Activated B cell treated with CpG ODN at 0.5 μM for 24 hours (primary cell): ENCODE results near the gene RYR2. TPM values are rescaled to one million over a fixed set of nuclear protein-coding genes. Genes with fewer than 3 reads are reported as not detected.

Source experiments
- ATAC-seq: fragments of 200-7000 bp; cut with Tn5 transposase; one replicate; pipeline ENCODE4 v1.10.0; 2021; ENCODE audit warnings: low read depth, mild to moderate bottlenecking, moderate library complexity
- CTCF ChIA-PET: fragments of 350-600 bp; sonication (Branson Sonifier 250); formaldehyde crosslinking; loops from one replicate; lab custom pipeline; 2021; ENCODE audit warnings: antibody characterized with exemption; lab: Charles Lee
- POLR2A ChIA-PET: fragments of 350-600 bp; sonication (Branson Sonifier 250); formaldehyde crosslinking; loops from one replicate; lab custom pipeline; 2021; ENCODE audit warnings: antibody characterized with exemption; lab: Charles Lee
- DNase-seq: peaks from one replicate; pipeline ENCODE4 v3.0.0; 2022
- H3K27ac Mint-ChIP-seq: one replicate; pipeline ENCODE4 v1.8.0; 2020; ENCODE audit warnings: mixed read lengths
- H3K27me3 Mint-ChIP-seq: one replicate; pipeline ENCODE4 v1.8.0; 2021; ENCODE audit warnings: mixed read lengths
- H3K36me3 Mint-ChIP-seq: one replicate; pipeline ENCODE4 v1.8.0; 2021; ENCODE audit warnings: low read depth, mixed read lengths
- H3K4me1 Mint-ChIP-seq: one replicate; pipeline ENCODE4 v1.8.0; 2021; ENCODE audit warnings: mixed read lengths
- H3K4me3 Mint-ChIP-seq: one replicate; pipeline ENCODE4 v1.8.0; 2020; ENCODE audit warnings: mild to moderate bottlenecking, mixed read lengths
- H3K9me3 Mint-ChIP-seq: one replicate; pipeline ENCODE4 v1.8.0; 2020; ENCODE audit warnings: mixed read lengths
- intact Hi-C: fragments of 100-400 bp; cut with micrococcal nuclease; formaldehyde crosslinking; loops from one replicate; pipeline ENCODE4 v1.15.1; 2024
- total RNA-seq: library from RNA; stranded (reverse); gene quantifications from 2 replicates; pipeline ENCODE4 v1.2.3, GENCODE V29; 2022
- TF ChIP-seq, protein P1 (sequence below): fragments of 200-600 bp; IDR thresholded peaks from one replicate; pipeline ENCODE4 v1.8.0; 2022; ENCODE audit warnings: antibody characterized with exemption, mild to moderate bottlenecking

The RYR2 gene
- total RNA-seq, 1 donor from 2014 or later, result not detected

DNA sequence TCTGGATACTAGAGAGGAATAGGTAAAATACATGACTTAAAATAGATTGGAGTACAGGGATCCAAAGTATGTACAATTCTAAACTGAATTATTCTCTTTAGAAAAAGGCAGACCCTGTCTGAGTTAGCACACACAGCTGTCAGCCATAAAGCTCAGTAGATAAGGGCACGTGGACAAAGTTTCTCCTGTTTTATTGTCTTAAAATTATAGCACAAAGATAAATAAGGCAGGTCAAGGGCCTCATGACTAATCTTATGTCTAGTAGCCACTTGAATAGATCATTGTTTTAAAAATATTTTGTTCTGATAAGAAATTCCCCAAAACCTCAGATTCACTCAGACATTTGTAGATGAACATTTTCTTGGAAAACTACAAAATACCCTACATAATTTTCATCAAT lies 643.6 kb downstream of the RYR2 start:
- H3K4me3 Mint-ChIP-seq, result no peak overlapping the region
- CTCF ChIA-PET, result no interaction called here
- TF ChIP-seq, protein P1, sequence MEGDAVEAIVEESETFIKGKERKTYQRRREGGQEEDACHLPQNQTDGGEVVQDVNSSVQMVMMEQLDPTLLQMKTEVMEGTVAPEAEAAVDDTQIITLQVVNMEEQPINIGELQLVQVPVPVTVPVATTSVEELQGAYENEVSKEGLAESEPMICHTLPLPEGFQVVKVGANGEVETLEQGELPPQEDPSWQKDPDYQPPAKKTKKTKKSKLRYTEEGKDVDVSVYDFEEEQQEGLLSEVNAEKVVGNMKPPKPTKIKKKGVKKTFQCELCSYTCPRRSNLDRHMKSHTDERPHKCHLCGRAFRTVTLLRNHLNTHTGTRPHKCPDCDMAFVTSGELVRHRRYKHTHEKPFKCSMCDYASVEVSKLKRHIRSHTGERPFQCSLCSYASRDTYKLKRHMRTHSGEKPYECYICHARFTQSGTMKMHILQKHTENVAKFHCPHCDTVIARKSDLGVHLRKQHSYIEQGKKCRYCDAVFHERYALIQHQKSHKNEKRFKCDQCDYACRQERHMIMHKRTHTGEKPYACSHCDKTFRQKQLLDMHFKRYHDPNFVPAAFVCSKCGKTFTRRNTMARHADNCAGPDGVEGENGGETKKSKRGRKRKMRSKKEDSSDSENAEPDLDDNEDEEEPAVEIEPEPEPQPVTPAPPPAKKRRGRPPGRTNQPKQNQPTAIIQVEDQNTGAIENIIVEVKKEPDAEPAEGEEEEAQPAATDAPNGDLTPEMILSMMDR, result no peak
- no peaks in the 10 kb centered on the region for H3K9me3 Mint-ChIP-seq
- no peak for ATAC-seq
- no peaks in the 10 kb centered on the region for H3K4me1 Mint-ChIP-seq
- POLR2A ChIA-PET, result no interaction called here
- H3K27me3 Mint-ChIP-seq, result no peaks in the 10 kb centered on the region
- H3K36me3 Mint-ChIP-seq, result no peaks in the 10 kb centered on the region
- H3K27ac Mint-ChIP-seq, result no peak overlapping the region
- no peak for DNase-seq
- intact Hi-C loops, result no loop called here

DNA sequence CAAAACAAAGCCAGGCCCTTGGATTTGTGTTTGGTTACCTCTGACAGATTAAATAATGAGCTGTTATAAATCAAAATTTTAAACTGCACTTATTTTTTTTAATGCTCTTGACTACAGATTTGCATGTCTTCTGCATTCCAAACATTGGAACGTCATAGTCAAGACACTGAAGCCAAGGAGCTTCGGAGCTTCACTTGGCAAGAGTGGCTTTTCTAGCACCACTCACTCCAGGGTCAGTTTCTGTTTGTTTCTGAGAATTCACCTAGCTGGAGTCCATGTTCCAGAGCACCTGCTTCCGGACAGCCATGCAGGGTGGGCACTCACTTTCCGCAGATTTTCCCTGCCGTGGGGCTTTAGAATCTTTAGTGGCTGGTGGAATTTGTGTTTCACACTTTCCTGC lies 645.8 kb downstream of the RYR2 start:
- POLR2A ChIA-PET, result no interaction called here
- Mint-ChIP-seq H3K9me3 (no peaks in the 10 kb centered on the region), H3K4me1 (no peaks in the 10 kb centered on the region), H3K27ac (no peak overlapping the region), H3K36me3 (no peaks in the 10 kb centered on the region), H3K4me3 (no peak overlapping the region), H3K27me3 (no peaks in the 10 kb centered on the region)
- DNase-seq, result no peak
- TF ChIP-seq, protein P1, result no peak
- CTCF ChIA-PET, result no interaction called here
- no peak for ATAC-seq
- intact Hi-C loops, result no loop called here

DNA sequence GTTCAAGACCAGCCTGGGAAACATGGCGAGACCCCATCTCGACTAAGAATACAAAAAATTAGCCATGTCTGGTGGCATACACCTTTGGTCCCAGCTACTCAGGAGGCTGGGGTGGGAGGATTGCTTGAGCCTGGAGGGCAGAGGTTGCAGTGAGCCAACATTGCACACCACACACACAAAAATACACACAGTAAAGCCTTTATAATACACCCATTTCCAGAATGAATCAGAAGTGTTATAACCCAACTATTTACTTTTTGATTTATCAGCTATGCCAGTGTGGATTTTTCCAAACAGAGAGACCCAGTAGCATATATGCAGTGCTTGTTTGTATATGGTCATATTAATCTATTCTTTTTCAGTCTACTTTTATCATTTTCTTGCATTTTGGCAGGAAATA lies 648.7 kb downstream of the RYR2 start:
- DNase-seq, result no peak
- Mint-ChIP-seq H3K27me3 (no peaks in the 10 kb centered on the region), H3K36me3 (no peaks in the 10 kb centered on the region), H3K9me3 (no peaks in the 10 kb centered on the region), H3K27ac (no peak overlapping the region), H3K4me3 (no peak overlapping the region), H3K4me1 (no peaks in the 10 kb centered on the region)
- TF ChIP-seq, protein P1, result no peak
- no peak for ATAC-seq
- ChIA-PET POLR2A (no interaction called here), CTCF (interaction anchor here (0.6 kb wide), 1 partner anchor 24 kb away, joined by 3 read pairs; no protein-coding TSS in a partner anchor)
- intact Hi-C loops, result no loop called here

DNA sequence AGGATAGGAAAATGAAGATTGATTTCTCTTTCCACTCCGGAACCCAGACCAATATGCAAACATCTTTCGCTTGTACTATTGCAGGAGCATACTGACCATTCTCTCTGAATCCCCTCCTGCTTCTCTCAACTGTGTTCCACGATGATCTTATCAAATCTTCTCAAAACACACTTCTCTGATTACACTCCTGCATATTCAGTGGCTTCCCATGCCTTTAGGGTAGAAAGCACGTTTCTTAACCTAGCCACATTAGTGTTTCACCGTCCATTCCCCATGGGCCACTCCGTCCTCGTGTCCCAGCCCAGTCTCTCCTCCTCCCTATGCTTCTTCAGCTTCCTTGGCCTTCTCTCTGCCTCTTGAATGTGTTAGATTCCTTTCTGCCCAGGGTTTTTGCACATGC lies 650.3 kb downstream of the RYR2 start:
- H3K36me3 Mint-ChIP-seq, result no peaks in the 10 kb centered on the region
- H3K27ac Mint-ChIP-seq, result no peak overlapping the region
- POLR2A ChIA-PET, result no interaction called here
- no peaks in the 10 kb centered on the region for H3K27me3 Mint-ChIP-seq
- no peaks in the 10 kb centered on the region for H3K9me3 Mint-ChIP-seq
- intact Hi-C loops, result no loop called here
- no peak overlapping the region for H3K4me3 Mint-ChIP-seq
- TF ChIP-seq, protein P1, result no peak
- ATAC-seq (no peak), DNase-seq (no peak)
- CTCF ChIA-PET, result no interaction called here
- H3K4me1 Mint-ChIP-seq, result no peaks in the 10 kb centered on the region

DNA sequence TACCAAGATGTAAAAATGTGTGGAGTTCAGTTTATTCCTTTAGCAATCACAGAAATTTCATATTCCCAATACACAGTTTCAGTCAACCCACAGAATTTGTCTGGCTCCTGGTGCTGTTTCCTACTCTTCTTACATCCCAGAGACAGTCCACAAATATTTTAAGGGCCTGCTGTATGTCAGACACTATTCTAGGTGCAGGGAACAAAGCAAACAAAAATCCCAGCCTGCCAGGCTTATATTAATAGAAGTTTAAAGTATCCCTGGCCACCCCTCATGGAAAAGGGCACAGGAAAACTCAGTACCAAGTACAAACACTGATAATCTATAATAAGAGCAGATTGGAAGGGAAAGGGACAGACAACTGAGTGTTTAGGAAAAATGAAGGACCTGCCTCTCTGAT lies 653.9 kb downstream of the RYR2 start:
- no peak for DNase-seq

More for the DNA sequence above, 653.9 kb downstream of the RYR2 start:
- Mint-ChIP-seq H3K27me3 (no peaks in the 10 kb centered on the region), H3K27ac (no peak overlapping the region), H3K4me3 (no peak overlapping the region), H3K4me1 (no peaks in the 10 kb centered on the region), H3K9me3 (no peaks in the 10 kb centered on the region), H3K36me3 (no peaks in the 10 kb centered on the region)
- POLR2A ChIA-PET, result no interaction called here
- intact Hi-C loops, result no loop called here
- no peak for ATAC-seq
- TF ChIP-seq, protein P1, result no peak
- CTCF ChIA-PET, result no interaction called here
